B cell (primary cell): Measurements from ENCODE around the gene ADK.

Experiments used
- CTCF ChIP-seq: fragments of 200-600 bp; IDR thresholded peaks from one replicate; pipeline ENCODE4 v1.8.0; 2022; ENCODE audit warnings: antibody characterized with exemption, mild to moderate bottlenecking
- EZH2 ChIP-seq: IDR thresholded peaks from 2 replicates; pipeline ENCODE4 v1.6.1; 2012; ENCODE audit warnings: borderline replicate concordance, low read depth, mild to moderate bottlenecking, moderate library complexity, low read length; ENCODE audit not compliant: insufficient read depth, poor library complexity, severe bottlenecking

DNA sequence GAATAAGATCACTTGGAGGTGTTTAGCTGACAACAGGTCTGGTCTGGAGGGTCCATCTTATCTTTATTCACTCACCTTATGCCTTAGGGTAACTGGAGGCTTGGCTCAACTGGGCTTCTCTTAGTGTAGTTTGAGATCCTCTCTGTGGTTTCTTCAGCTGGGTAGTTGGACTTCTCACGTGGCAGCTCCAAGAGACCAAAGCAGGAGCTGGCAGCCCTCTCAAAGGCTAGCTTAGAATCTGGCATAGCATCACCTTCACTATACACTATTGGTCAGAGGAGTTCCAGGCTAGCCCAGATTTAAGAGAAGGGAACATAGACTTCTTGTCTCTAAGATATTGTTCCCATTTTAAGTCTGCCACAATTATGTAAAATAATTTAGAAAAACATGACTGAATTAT is 16.4 kb downstream of the ADK start:
- TF ChIP-seq EZH2 (no peak), CTCF (no peak)
